IMR-90 (cell line): ENCODE measurements around the gene CARNS1. TPM values are rescaled to one million over a fixed set of nuclear protein-coding genes. Genes with fewer than 3 reads are reported as not detected.

Experiments
- ATAC-seq: fragments of 200-7000 bp; cut with Tn5 transposase; 2 replicates; pipeline ENCODE4 v1.9.1; 2020; ENCODE audit warnings: low read depth, mild to moderate bottlenecking, moderate library complexity
- BruUV-seq: library from RNA; stranded (reverse); fragments of 400-500 nt; replicated peaks from 2 replicates; lab custom pipeline; 2021; lab: Mats Ljungman, UMichigan
- CTCF ChIA-PET: fragments of 300-600 bp; formaldehyde crosslinking; extraction: SDS; loops from one replicate; lab custom pipeline; 2021; ENCODE audit warnings: antibody characterized with exemption; lab: Yijun Ruan, JAX
- POLR2A ChIA-PET: fragments of 300-600 bp; sonication (Branson Sonifier 250); formaldehyde crosslinking; loops from one replicate; lab custom pipeline; 2022; ENCODE audit warnings: antibody characterized with exemption; ENCODE audit not compliant: unreplicated experiment; lab: Charles Lee
- DNase-seq: peaks from one replicate; pipeline ENCODE4 v3.0.0; 2013
- H2AFZ ChIP-seq: replicated peaks from 2 replicates; pipeline ENCODE3; 2013; ENCODE audit warnings: low read length, mild to moderate bottlenecking; ENCODE audit not compliant: poor library complexity
- H2AK5ac ChIP-seq: 2 replicates; pipeline ENCODE4 v1.6.1; 2013; ENCODE audit warnings: low read depth, low read length, inconsistent platforms
- H2AK9ac ChIP-seq: replicated peaks from 2 replicates; pipeline ENCODE3; 2013; ENCODE audit warnings: mild to moderate bottlenecking, low read depth, low read length, moderate library complexity; ENCODE audit not compliant: poor library complexity
- H2BK120ac ChIP-seq: 2 replicates; pipeline ENCODE4 v1.6.1; 2013; ENCODE audit warnings: low read depth, low read length, inconsistent platforms
- H2BK15ac ChIP-seq: 3 replicates; pipeline ENCODE4 v1.6.1; 2013; ENCODE audit warnings: low read depth, low read length, inconsistent platforms
- H2BK20ac ChIP-seq: 2 replicates; pipeline ENCODE4 v1.6.1; 2013; ENCODE audit warnings: low read depth, mild to moderate bottlenecking, inconsistent platforms, low read length, moderate library complexity
- H2BK5ac ChIP-seq: 2 replicates; pipeline ENCODE4 v1.6.1; 2013; ENCODE audit warnings: mild to moderate bottlenecking, low read depth, low read length, inconsistent platforms; ENCODE audit not compliant: poor library complexity, severe bottlenecking
- H3K14ac ChIP-seq: replicated peaks from 2 replicates; pipeline ENCODE4 v1.6.1; 2013; ENCODE audit warnings: low read depth, low read length, inconsistent platforms
- H3K18ac ChIP-seq: 2 replicates; pipeline ENCODE4 v1.6.1; 2013; ENCODE audit warnings: low read depth, low read length, control low read depth
- H3K23ac ChIP-seq: 2 replicates; pipeline ENCODE4 v1.6.1; 2013; ENCODE audit warnings: low read depth, low read length, inconsistent platforms
- H3K27ac ChIP-seq: 2 replicates; pipeline ENCODE4 v1.5.1; 2013; ENCODE audit warnings: mild to moderate bottlenecking, control low read depth, low read length; ENCODE audit not compliant: insufficient read depth
- H3K27me3 ChIP-seq: 2 replicates; pipeline ENCODE4 v1.6.1; 2013; ENCODE audit warnings: low read length; ENCODE audit not compliant: control insufficient read depth, insufficient read depth
- H3K36me3 ChIP-seq: 2 replicates; pipeline ENCODE4 v1.6.1; 2013; ENCODE audit warnings: low read length, mixed read lengths; ENCODE audit not compliant: control insufficient read depth, insufficient read depth
- H3K4ac ChIP-seq: 2 replicates; pipeline ENCODE4 v1.6.1; 2013; ENCODE audit warnings: low read depth, low read length, inconsistent platforms
- H3K4me1 ChIP-seq: 2 replicates; pipeline ENCODE4 v1.6.1; 2013; ENCODE audit warnings: low read length, mixed read lengths; ENCODE audit not compliant: control insufficient read depth, insufficient read depth
- H3K4me2 ChIP-seq: 2 replicates; pipeline ENCODE4 v1.6.1; 2013; ENCODE audit warnings: low read depth, mild to moderate bottlenecking, control low read depth, low read length, moderate library complexity
- H3K4me3 ChIP-seq: 2 replicates; pipeline ENCODE4 v1.5.1; 2013; ENCODE audit warnings: low read depth, mild to moderate bottlenecking, control low read depth, low read length, moderate library complexity; ENCODE audit not compliant: insufficient read depth
- H3K56ac ChIP-seq: 2 replicates; pipeline ENCODE4 v1.6.1; 2013; ENCODE audit warnings: low read length, inconsistent platforms; ENCODE audit not compliant: insufficient read depth; ENCODE audit errors: extremely low read depth
- H3K79me1 ChIP-seq, 2 experiments: 2 replicates each; pipeline ENCODE4 v1.6.1; 2013; ENCODE audit warnings: low read length in 2 of 2, inconsistent platforms in 1 of 2, low read depth in 1 of 2
- H3K9ac ChIP-seq: 2 replicates; pipeline ENCODE4 v1.6.1; 2013; ENCODE audit warnings: low read depth, low read length, control low read depth
- H3K9me1 ChIP-seq: 2 replicates; pipeline ENCODE4 v1.6.1; 2013; ENCODE audit warnings: low read length, inconsistent platforms; ENCODE audit not compliant: insufficient read depth
- H3K9me3 ChIP-seq: 2 replicates; pipeline ENCODE4 v1.6.1; 2013; ENCODE audit warnings: low read length; ENCODE audit not compliant: control insufficient read depth, insufficient read depth
- H4K20me1 ChIP-seq: 2 replicates; pipeline ENCODE4 v1.6.1; 2013; ENCODE audit warnings: low read length, inconsistent platforms; ENCODE audit not compliant: insufficient read depth
- H4K5ac ChIP-seq: 2 replicates; pipeline ENCODE4 v1.6.1; 2013; ENCODE audit warnings: mild to moderate bottlenecking, low read depth, low read length, control low read depth
- H4K8ac ChIP-seq, 2 experiments: 2 replicates each; pipeline ENCODE4 v1.6.1; 2013; ENCODE audit warnings: low read depth in 2 of 2, low read length in 2 of 2, control low read depth in 1 of 2, inconsistent platforms in 1 of 2
- H4K91ac ChIP-seq: 2 replicates; pipeline ENCODE4 v1.6.1; 2013; ENCODE audit warnings: low read depth, low read length, inconsistent platforms; ENCODE audit not compliant: insufficient read depth
- BHLHE40 ChIP-seq: fragments of 150-350 bp; IDR thresholded peaks from 2 replicates; pipeline ENCODE4 v1.6.1; 2016; ENCODE audit warnings: mild to moderate bottlenecking, low read depth, low read length
- CEBPB ChIP-seq: IDR thresholded peaks from 2 replicates; pipeline ENCODE4 v1.6.1; 2012; ENCODE audit warnings: low read depth, low read length, improper control_type of control experiment
- CHD1 ChIP-seq: IDR thresholded peaks from 2 replicates; pipeline ENCODE4 v1.6.1; 2012; ENCODE audit warnings: low read depth, low read length, improper control_type of control experiment
- CTCF ChIP-seq: conservative IDR thresholded peaks from 2 replicates; pipeline ENCODE4 v1.5.1; 2012; ENCODE audit warnings: mild to moderate bottlenecking, low read depth, low read length, improper control_type of control experiment
- ELK1 ChIP-seq: fragments of 150-350 bp; IDR thresholded peaks from 2 replicates; pipeline ENCODE4 v1.6.1; 2016; ENCODE audit warnings: low read depth, mild to moderate bottlenecking, low read length, moderate library complexity, borderline replicate concordance
- FOS ChIP-seq: fragments of 150-350 bp; IDR thresholded peaks from 2 replicates; pipeline ENCODE4 v1.6.1; 2016; ENCODE audit warnings: low read depth, low read length
- MAFK ChIP-seq: IDR thresholded peaks from 2 replicates; pipeline ENCODE4 v1.6.1; 2012; ENCODE audit warnings: low read depth, low read length, improper control_type of control experiment
- MAZ ChIP-seq: IDR thresholded peaks from 2 replicates; pipeline ENCODE4 v1.6.1; 2012; ENCODE audit warnings: low read depth, mild to moderate bottlenecking, low read length, improper control_type of control experiment, moderate library complexity, borderline replicate concordance
- POLR2A ChIP-seq: IDR thresholded peaks from 2 replicates; pipeline ENCODE4 v1.6.1; 2012; ENCODE audit warnings: mild to moderate bottlenecking, low read depth, low read length
- RAD21 ChIP-seq: IDR thresholded peaks from 2 replicates; pipeline ENCODE4 v1.6.1; 2012; ENCODE audit warnings: low read length, improper control_type of control experiment
- RCOR1 ChIP-seq: IDR thresholded peaks from 2 replicates; pipeline ENCODE4 v1.6.1; 2012; ENCODE audit warnings: mild to moderate bottlenecking, low read length, improper control_type of control experiment; ENCODE audit not compliant: insufficient replicate concordance
- RFX5 ChIP-seq: IDR thresholded peaks from 2 replicates; pipeline ENCODE4 v1.8.0; 2012; ENCODE audit warnings: low read depth, mild to moderate bottlenecking, low read length, moderate library complexity
- SMC3 ChIP-seq: fragments of 150-350 bp; IDR thresholded peaks from 2 replicates; pipeline ENCODE4 v1.6.1; 2016; ENCODE audit warnings: low read depth, mild to moderate bottlenecking, antibody characterized with exemption, low read length, moderate library complexity
- USF2 ChIP-seq: fragments of 150-350 bp; IDR thresholded peaks from 2 replicates; pipeline ENCODE4 v1.6.1; 2017; ENCODE audit warnings: mild to moderate bottlenecking, antibody characterized with exemption, low read length, low read depth
- WGBS, 2 experiments: methylation state at CpG; one replicate each; pipeline versions ENCODE4 v1.1.5 to v1.1.7; 2013; ENCODE audit warnings: missing lambda C conversion rate in 2 of 2; ENCODE audit not compliant: insufficient read length in 1 of 2; ENCODE audit errors: extremely low coverage in 2 of 2; 5-methylcytosine and 5-hydroxymethylcytosine counted together
- dilution Hi-C: fragments of 300-500 bp; cut with HindIII; formaldehyde crosslinking; loops from one replicate; pipeline ENCODE4 v1.14.3; 2018; ENCODE audit warnings: low sequenced_read_pairs; ENCODE audit not compliant: unreplicated experiment
- in situ Hi-C: fragments of 300-500 bp; cut with MboI; formaldehyde crosslinking; loops from 3 replicates; pipeline ENCODE4 v1.14.3; 2019; ENCODE audit warnings: low sequenced_read_pairs, inconsistent platforms, mixed read lengths
- intact Hi-C: fragments of 100-400 bp; cut with micrococcal nuclease; formaldehyde crosslinking; loops from 2 replicates; pipeline ENCODE4 v1.10.0; 2022
- polyA plus RNA-seq, 3 experiments: library from polyadenylated mRNA; depleted of rRNA; stranded (reverse); fragments of >200 nt; gene quantifications; 2 replicates each; pipeline ENCODE4 v1.2.3, GENCODE V29; 2012; ENCODE audit warnings: low replicate concordance in 1 of 3
- total RNA-seq: library from RNA; depleted of rRNA; stranded (reverse); fragments of >200 nt; gene quantifications from 2 replicates; pipeline ENCODE4 v1.2.3, GENCODE V29; 2012

Gene CARNS1
- total and polyA plus RNA-seq, 2 of the 4 experiments (the other 2 are of a cell fraction): under 0.01 to 0.32 TPM

DNA sequence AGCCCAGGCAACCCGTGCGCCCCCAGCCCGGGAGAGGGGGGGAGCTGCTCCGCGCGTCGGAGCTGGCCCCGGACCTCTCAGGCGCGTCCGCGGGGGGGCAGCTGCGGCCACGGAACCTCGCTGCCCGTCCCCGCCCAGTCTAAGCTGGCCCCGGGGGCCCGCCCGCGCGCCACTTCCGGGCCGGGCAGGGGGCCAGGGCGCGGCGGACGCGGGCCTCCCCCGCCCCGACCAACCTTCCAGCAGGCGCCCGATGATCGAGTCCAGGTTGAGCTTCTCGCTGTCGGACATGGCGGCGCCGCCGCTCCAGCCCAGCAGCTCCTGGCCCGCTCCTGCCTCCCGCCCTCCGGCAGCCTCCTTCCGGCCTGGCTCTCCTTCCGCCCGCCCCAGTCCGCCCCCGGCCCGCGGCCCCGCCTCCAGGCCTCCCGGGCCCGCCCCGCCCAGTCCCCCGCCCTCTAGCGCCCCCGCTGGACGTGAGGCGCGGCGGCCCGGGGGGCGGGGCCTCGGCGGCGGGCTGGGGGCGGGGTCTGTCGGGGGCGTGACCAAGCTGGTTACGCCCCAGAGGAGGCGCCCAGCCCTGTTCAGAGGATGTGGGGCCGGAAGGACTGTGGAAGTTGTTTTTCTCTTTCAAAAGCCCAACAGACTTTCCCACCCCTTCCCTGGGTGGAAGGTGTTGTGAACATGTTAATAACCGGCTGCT, 13.8 kb upstream of the CARNS1 start, which contains the start of gene PPP1CA:
Gene PPP1CA, minus strand, starts transcription at position 364 of the 697 bp plus-strand sequence. Its CDS starts 76 bp downstream, at position 288.
- H2AK9ac ChIP-seq: peak within 1 kb of the TSS; percentile 99
- peak within 1 kb of the TSS; percentile 95 for H2AK5ac ChIP-seq
- no peaks in the 10 kb centered on the region for H3K9me1 ChIP-seq
- H3K9me3 ChIP-seq: no peaks in the 10 kb centered on the region
- dilution Hi-C loops: no loop called here
- no peaks in the 10 kb centered on the region for H3K27me3 ChIP-seq
- peak within 1 kb of the TSS; percentile 92 for H4K91ac ChIP-seq
- peak within 1 kb of the TSS; percentile 97 for H3K4ac ChIP-seq
- peak within 1 kb of the TSS; percentile 97 to 100 for H4K8ac ChIP-seq
- ChIA-PET POLR2A (interaction anchor here (0.6 to 1.2 kb wide), 5 partner anchors 10 to 132 kb away, joined by 3 to 4 read pairs (median 3); partner anchors contain the start of gene TMEM134), CTCF (interaction anchor here (0.7 to 1.5 kb wide), 6 partner anchors 9 to 71 kb away, joined by 3 to 7 read pairs (median 4); partner anchors contain the start of genes RAD9A and TMEM134)
- peaks cover 17 to 35% of the 10 kb centered on the region in 2 experiments; a peak in 3 of 4 replicates for H3K79me1 ChIP-seq
- peak within 1 kb of the TSS; percentile 86 for H3K23ac ChIP-seq
- H3K4me1 ChIP-seq: peaks cover 13% of the 10 kb centered on the region
- peak; percentile 94 for ATAC-seq
- H3K14ac ChIP-seq: peak within 1 kb of the TSS; percentile 99
- BruUV-seq: no TSS peak
- peak within 1 kb of the TSS; percentile 95 for H3K27ac ChIP-seq
- H3K18ac ChIP-seq: peak within 1 kb of the TSS; percentile 99
- peak within 1 kb of the TSS; percentile 98 for H3K4me2 ChIP-seq
- 1% methylated on average over 17 of the region's 73 CpGs; no CpG with 5 or more reads in 1 of the 2 experiments for WGBS, 2 experiments
- H2BK15ac ChIP-seq: peak within 1 kb of the TSS; percentile 72; the same call in 1 of the 3 replicates
- peak within 1 kb of the TSS; percentile 72 for H3K4me3 ChIP-seq
- H3K9ac ChIP-seq: peak within 1 kb of the TSS; percentile 86
- intact Hi-C loops: loop anchor here (2.0 kb wide), 1 partner anchor 107 kb away; the partner anchor contains the start of gene CDK2AP2
- peak within 1 kb of the TSS; percentile 90 for H3K56ac ChIP-seq
- peak within 1 kb of the TSS; percentile 94 for H2BK5ac ChIP-seq
- H4K20me1 ChIP-seq: peaks cover 30% of the 10 kb centered on the region
- peak within 1 kb of the TSS; percentile 91 for H2BK120ac ChIP-seq
- peak; percentile 79 for DNase-seq
- H2BK20ac ChIP-seq: no peak within 1 kb of the TSS
- peak within 1 kb of the TSS; percentile 100 for H4K5ac ChIP-seq
- peaks cover 34% of the 10 kb centered on the region for H3K36me3 ChIP-seq
- H2AFZ ChIP-seq: peak within 1 kb of the TSS; percentile 99
- in situ Hi-C loops: no loop called here
- TF ChIP-seq SMC3: peak; percentile 9; the same call in 1 of the 2 replicates
- no peak for TF ChIP-seq USF2
- no peak for TF ChIP-seq FOS
- TF ChIP-seq RFX5: no peak
- TF ChIP-seq BHLHE40: no peak
- TF ChIP-seq CEBPB: no peak
- no peak for TF ChIP-seq ELK1
- peak; percentile 65; the same call in 1 of the 2 replicates for TF ChIP-seq MAZ
- TF ChIP-seq RAD21: peak; percentile 35
- no peak for TF ChIP-seq MAFK
- TF ChIP-seq RCOR1: no peak
- TF ChIP-seq CTCF: peak; percentile 36
- no peak for TF ChIP-seq CHD1
- TF ChIP-seq POLR2A: peak; percentile 85
